Activated CD8-positive, alpha-beta memory T cell treated with anti-CD3 and anti-CD28 coated beads, Interleukin-2, amount 50 U/mL, for 48 hours (primary cell): ENCODE data around the gene ICA1.

Experiments used
- DNase-seq: peaks from one replicate; pipeline ENCODE4 v3.0.0-alpha.2; 2020

Gene ICA1

GRCh38 chr7:8197994-8198698, 63.8 kb downstream of the ICA1 start:
- DNase-seq, result no peak

GRCh38 chr7:8192897-8193296, 69.1 kb downstream of the ICA1 start:
- no peak for DNase-seq

GRCh38 chr7:8190119-8190895, 71.7 kb downstream of the ICA1 start:
- DNase-seq, result no peak

GRCh38 chr7:8189625-8190024, 72.3 kb downstream of the ICA1 start:
- no peak for DNase-seq

GRCh38 chr7:8185926-8186683, 75.9 kb downstream of the ICA1 start:
- no peak for DNase-seq

- no peak for DNase-seq
Measured at GRCh38 chr7:8184221-8184620, 77.7 kb downstream of the ICA1 start.

- DNase-seq, result no peak
Measured at GRCh38 chr7:8179486-8179885, 82.5 kb downstream of the ICA1 start.

GRCh38 chr7:8178353-8178752, 83.6 kb downstream of the ICA1 start:
- no peak for DNase-seq

GRCh38 chr7:8177109-8177933, 84.6 kb downstream of the ICA1 start:
- no peak for DNase-seq

- DNase-seq, result peak; percentile 65
Measured at GRCh38 chr7:8176370-8177081, 85.4 kb downstream of the ICA1 start.

GRCh38 chr7:8175929-8176369, 86.0 kb downstream of the ICA1 start:
- DNase-seq, result peak; percentile 56

- no peak for DNase-seq
Measured at GRCh38 chr7:8172372-8173354, 89.3 kb downstream of the ICA1 start.

- no peak for DNase-seq
Measured at GRCh38 chr7:8169171-8169570, 92.8 kb downstream of the ICA1 start.

GRCh38 chr7:8168336-8168735, 93.6 kb downstream of the ICA1 start:
- no peak for DNase-seq

GRCh38 chr7:8165150-8165549, 96.8 kb downstream of the ICA1 start:
- no peak for DNase-seq

- no peak for DNase-seq
Measured at GRCh38 chr7:8162181-8162580, 99.8 kb downstream of the ICA1 start.

- no peak for DNase-seq
Measured at GRCh38 chr7:8161364-8161828, 100.6 kb downstream of the ICA1 start.

GRCh38 chr7:8160779-8161345, 101.1 kb downstream of the ICA1 start:
- DNase-seq, result no peak

GRCh38 chr7:8160250-8160649, 101.7 kb downstream of the ICA1 start:
- DNase-seq, result no peak

GRCh38 chr7:8159595-8159994, 102.4 kb downstream of the ICA1 start:
- no peak for DNase-seq
